Endothelial cell of umbilical vein (primary cell): Measurements from ENCODE around the gene HOXB4. TPM values are rescaled to one million over a fixed set of nuclear protein-coding genes. Genes with fewer than 3 reads are reported as not detected.

Source experiments
- BruUV-seq: library from RNA; stranded (reverse); fragments of 400-500 nt; replicated peaks from 2 replicates; lab custom pipeline; 2021; lab: Mats Ljungman, UMichigan
- CTCF ChIA-PET: fragments of 300-600, 350-600 bp; sonication (Branson Sonifier 250); formaldehyde crosslinking; loops from one replicate; lab custom pipeline; 2021; ENCODE audit warnings: antibody characterized with exemption, inconsistent platforms; lab: Charles Lee
- POLR2A ChIA-PET: fragments of 300-600, 350-600 bp; sonication (Branson Sonifier 250); formaldehyde crosslinking; loops from one replicate; lab custom pipeline; 2021; ENCODE audit warnings: antibody characterized with exemption, inconsistent platforms; lab: Charles Lee
- DNase-seq: peaks from one replicate; pipeline ENCODE4 v3.0.0-alpha.2; 2011; ENCODE audit warnings: low read depth, low spot score
- FAIRE-seq: peaks from 2 replicates; lab custom pipeline; 2011; peaks lifted over from hg19 to GRCh38; lab: Jason Lieb, UNC
- H2AFZ ChIP-seq: 2 replicates; pipeline ENCODE4 v1.6.0; 2012; ENCODE audit warnings: low read depth, low read length, control low read depth, inconsistent platforms
- H3K27ac ChIP-seq: 2 replicates; pipeline ENCODE4 v1.5.1; 2011; ENCODE audit warnings: low read depth, mild to moderate bottlenecking, control low read depth, low read length, moderate library complexity; ENCODE audit not compliant: insufficient read depth
- H3K27me3 ChIP-seq, 2 experiments: 2 replicates each; pipeline versions ENCODE4 v1.6.0 to v1.6.1; 2011; ENCODE audit warnings: low read length in 2 of 2, mixed read lengths in 1 of 2; ENCODE audit not compliant: control insufficient read depth in 2 of 2, insufficient read depth in 2 of 2
- H3K36me3 ChIP-seq, 2 experiments: 2 replicates in 1 of 2; 3 replicates in 1 of 2; pipeline ENCODE4 v1.5.1; 2011; ENCODE audit warnings: low read length in 2 of 2, mild to moderate bottlenecking in 1 of 2, moderate library complexity in 1 of 2; ENCODE audit not compliant: control insufficient read depth in 2 of 2, insufficient read depth in 2 of 2; ENCODE audit errors: extremely low read depth in 1 of 2
- H3K4me1 ChIP-seq: 3 replicates; pipeline ENCODE4 v1.5.1; 2011; ENCODE audit warnings: mild to moderate bottlenecking, low read length; ENCODE audit not compliant: control insufficient read depth, insufficient read depth; ENCODE audit errors: extremely low read depth
- H3K4me2 ChIP-seq: 2 replicates; pipeline ENCODE4 v1.6.1; 2011; ENCODE audit warnings: low read length, control low read depth, mixed read lengths; ENCODE audit not compliant: insufficient read depth
- H3K4me3 ChIP-seq, 3 experiments: fragments of 200-600 bp in 1 of 3; sonication (generic), shearing (Covaris generic) in 1 of 3; replicated peaks in 1 of 3; 2 replicates each; pipeline ENCODE4 v1.5.1; 2011 to 2016; ENCODE audit warnings: control low read depth in 3 of 3, low read length in 3 of 3, mild to moderate bottlenecking in 2 of 3, inconsistent platforms in 1 of 3, low read depth in 1 of 3, moderate library complexity in 1 of 3; ENCODE audit not compliant: insufficient read depth in 1 of 3
- H3K79me2 ChIP-seq: 2 replicates; pipeline ENCODE4 v1.6.0; 2012; ENCODE audit warnings: low read length, inconsistent platforms; ENCODE audit not compliant: control insufficient read depth, insufficient read depth
- H3K9ac ChIP-seq: replicated peaks from 2 replicates; pipeline ENCODE3; 2011; ENCODE audit warnings: low read length, control low read depth; ENCODE audit not compliant: insufficient read depth; ENCODE audit errors: extremely low read depth
- H3K9me1 ChIP-seq: replicated peaks from 3 replicates; pipeline ENCODE4 v1.6.0; 2011; ENCODE audit warnings: mild to moderate bottlenecking, low read length; ENCODE audit not compliant: control insufficient read depth, insufficient read depth; ENCODE audit errors: extremely low read depth
- H3K9me3 ChIP-seq: replicated peaks from 2 replicates; pipeline ENCODE4 v1.5.1; 2012; ENCODE audit warnings: low read length, inconsistent platforms; ENCODE audit not compliant: control insufficient read depth, insufficient read depth
- H4K20me1 ChIP-seq: replicated peaks from 2 replicates; pipeline ENCODE3; 2011; ENCODE audit warnings: mild to moderate bottlenecking, low read length; ENCODE audit not compliant: control insufficient read depth, insufficient read depth; ENCODE audit errors: extremely low read depth
- EZH2 ChIP-seq: IDR thresholded peaks from 2 replicates; pipeline ENCODE4 v1.6.1; 2012; ENCODE audit warnings: borderline replicate concordance, low read depth, mild to moderate bottlenecking, moderate library complexity, low read length, inconsistent platforms; ENCODE audit not compliant: severe bottlenecking
- FOS ChIP-seq: IDR thresholded peaks from 2 replicates; pipeline ENCODE4 v1.6.1; 2011; ENCODE audit warnings: mild to moderate bottlenecking, low read length, moderate library complexity, borderline replicate concordance; ENCODE audit not compliant: insufficient read depth
- GATA2 ChIP-seq: IDR thresholded peaks from 2 replicates; pipeline ENCODE4 v1.7.0; 2011; ENCODE audit warnings: low read depth, mild to moderate bottlenecking, moderate library complexity, mixed read lengths, low read length; ENCODE audit not compliant: insufficient read length, insufficient read depth
- JUN ChIP-seq: IDR thresholded peaks from 2 replicates; pipeline ENCODE4 v1.6.1; 2011; ENCODE audit warnings: borderline replicate concordance, low read depth; ENCODE audit not compliant: insufficient read length, insufficient read depth
- MYC ChIP-seq: IDR thresholded peaks from one replicate; pipeline ENCODE4 v1.6.1; 2011; ENCODE audit warnings: mild to moderate bottlenecking, low read depth, low read length
- POLR2A ChIP-seq: IDR thresholded peaks from 2 replicates; pipeline ENCODE4 v1.6.1; 2012; ENCODE audit warnings: low read depth, mild to moderate bottlenecking, control low read depth, low read length
- POLR2AphosphoS5 ChIP-seq: IDR thresholded peaks from 2 replicates; pipeline ENCODE4 v1.6.1; 2012; ENCODE audit warnings: low read depth, mild to moderate bottlenecking, control low read depth, low read length, moderate library complexity; ENCODE audit not compliant: insufficient read depth
- dilution Hi-C: fragments of 300-500 bp; cut with MboI; formaldehyde crosslinking; loops from one replicate; pipeline ENCODE4 v1.15.0; 2019; ENCODE audit warnings: low sequenced_read_pairs; ENCODE audit not compliant: extremely low pct_ligation_motif_present
- intact Hi-C: fragments of 100-400 bp; cut with micrococcal nuclease; formaldehyde crosslinking; loops from one replicate; pipeline ENCODE4 v1.10.0; 2022
- polyA plus RNA-seq, 4 experiments: library from polyadenylated mRNA; depleted of rRNA in 3 of 4; stranded (reverse) in 3 of 4; unstranded in 1 of 4; fragments of >200 nt; gene quantifications; 2 replicates each; pipeline versions ENCODE4 v1.2.1 to v1.2.3, GENCODE V29; 2011 to 2012; ENCODE audit warnings: missing spikeins in 1 of 4
- total RNA-seq: library from RNA; stranded (reverse); gene quantifications from 2 replicates; pipeline ENCODE4 v1.2.3, GENCODE V29; 2021
- TF ChIP-seq, protein P1 (sequence below), 2 donors: IDR thresholded peaks; 1 replicate in 1 of 2; 2 replicates in 1 of 2; pipeline ENCODE4 v1.5.1; 2011; ENCODE audit warnings: low read length in 2 of 2, mild to moderate bottlenecking in 2 of 2, moderate library complexity in 2 of 2, control low read depth in 1 of 2, inconsistent platforms in 1 of 2, low read depth in 1 of 2; ENCODE audit not compliant: insufficient read depth in 1 of 2; ENCODE audit errors: extremely low read depth in 1 of 2
- TF ChIP-seq, protein P2 (sequence below): IDR thresholded peaks from 2 replicates; pipeline ENCODE4 v1.6.1; 2011; ENCODE audit not compliant: insufficient read depth, insufficient read length

The HOXB4 gene
- total and polyA plus RNA-seq, 2 donors (not counting 3 experiments of a cell fraction or from before 2014, with no cell fraction given) = 4.6 to 13.1 TPM

DNA sequence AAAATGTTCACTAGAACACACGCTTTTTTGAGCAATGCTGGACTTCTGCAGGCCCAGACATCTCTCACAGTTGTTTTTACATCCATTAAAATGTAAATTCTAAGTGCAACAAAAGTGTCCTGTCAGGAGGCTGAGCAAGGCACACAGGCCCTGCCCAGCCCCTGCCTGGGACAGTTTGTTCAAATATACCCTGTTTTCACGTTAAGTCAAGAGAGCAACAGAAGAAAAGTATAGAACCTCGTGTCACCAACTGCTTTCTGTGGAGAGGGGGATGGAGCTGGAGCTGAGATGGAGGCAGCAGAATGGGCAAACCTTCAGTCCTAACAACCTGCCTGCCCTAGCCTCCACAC, 28.9 kb downstream of the HOXB4 start:
- no peak overlapping the region for H2AFZ ChIP-seq
- no peak overlapping the region for H3K9ac ChIP-seq
- no peak overlapping the region for H3K4me2 ChIP-seq
- dilution Hi-C loops = no loop called here
- no peaks in the 10 kb centered on the region for H4K20me1 ChIP-seq
- FAIRE-seq = no peak
- ChIA-PET POLR2A (no interaction called here), CTCF (interaction anchor here (0.9 to 3.8 kb wide), 3 partner anchors 19 to 334 kb away, joined by 3 to 28 read pairs (median 6); no protein-coding TSS in a partner anchor)
- BruUV-seq = no TSS peak
- H3K36me3 ChIP-seq = peaks cover 10 to 14% of the 10 kb centered on the region in 2 experiments
- intact Hi-C loops = loop anchor here (2.0 kb wide), 1 partner anchor 14 kb away; no protein-coding TSS in a partner anchor
- peaks cover 40% of the 10 kb centered on the region for H3K4me1 ChIP-seq
- TF ChIP-seq EZH2 = no peak
- TF ChIP-seq JUN = no peak
- TF ChIP-seq GATA2 = no peak
- TF ChIP-seq MYC = no peak
- TF ChIP-seq FOS = no peak
- no peak for TF ChIP-seq POLR2AphosphoS5
- TF ChIP-seq, protein P1, sequence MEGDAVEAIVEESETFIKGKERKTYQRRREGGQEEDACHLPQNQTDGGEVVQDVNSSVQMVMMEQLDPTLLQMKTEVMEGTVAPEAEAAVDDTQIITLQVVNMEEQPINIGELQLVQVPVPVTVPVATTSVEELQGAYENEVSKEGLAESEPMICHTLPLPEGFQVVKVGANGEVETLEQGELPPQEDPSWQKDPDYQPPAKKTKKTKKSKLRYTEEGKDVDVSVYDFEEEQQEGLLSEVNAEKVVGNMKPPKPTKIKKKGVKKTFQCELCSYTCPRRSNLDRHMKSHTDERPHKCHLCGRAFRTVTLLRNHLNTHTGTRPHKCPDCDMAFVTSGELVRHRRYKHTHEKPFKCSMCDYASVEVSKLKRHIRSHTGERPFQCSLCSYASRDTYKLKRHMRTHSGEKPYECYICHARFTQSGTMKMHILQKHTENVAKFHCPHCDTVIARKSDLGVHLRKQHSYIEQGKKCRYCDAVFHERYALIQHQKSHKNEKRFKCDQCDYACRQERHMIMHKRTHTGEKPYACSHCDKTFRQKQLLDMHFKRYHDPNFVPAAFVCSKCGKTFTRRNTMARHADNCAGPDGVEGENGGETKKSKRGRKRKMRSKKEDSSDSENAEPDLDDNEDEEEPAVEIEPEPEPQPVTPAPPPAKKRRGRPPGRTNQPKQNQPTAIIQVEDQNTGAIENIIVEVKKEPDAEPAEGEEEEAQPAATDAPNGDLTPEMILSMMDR (IDR thresholded peaks at IDR 0.05; ENCODE audit: extremely low read depth in 1 of 2, insufficient read depth in 1 of 2, low read depth in 1 of 2, low read length in 2 of 2) = no peak
- no peak for TF ChIP-seq POLR2A
- TF ChIP-seq, protein P2, sequence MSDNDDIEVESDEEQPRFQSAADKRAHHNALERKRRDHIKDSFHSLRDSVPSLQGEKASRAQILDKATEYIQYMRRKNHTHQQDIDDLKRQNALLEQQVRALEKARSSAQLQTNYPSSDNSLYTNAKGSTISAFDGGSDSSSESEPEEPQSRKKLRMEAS = no peak
- no peaks in the 10 kb centered on the region for H3K9me1 ChIP-seq
- H3K9me3 ChIP-seq = no peaks in the 10 kb centered on the region
- peaks cover 47% of the 10 kb centered on the region for H3K79me2 ChIP-seq
- H3K27me3 ChIP-seq = no peaks in the 10 kb centered on the region
- no peak overlapping the region for H3K4me3 ChIP-seq
- no peak overlapping the region for H3K27ac ChIP-seq
- DNase-seq = no peak
